Measurements from ENCODE around the gene SLC25A12.

DNA sequence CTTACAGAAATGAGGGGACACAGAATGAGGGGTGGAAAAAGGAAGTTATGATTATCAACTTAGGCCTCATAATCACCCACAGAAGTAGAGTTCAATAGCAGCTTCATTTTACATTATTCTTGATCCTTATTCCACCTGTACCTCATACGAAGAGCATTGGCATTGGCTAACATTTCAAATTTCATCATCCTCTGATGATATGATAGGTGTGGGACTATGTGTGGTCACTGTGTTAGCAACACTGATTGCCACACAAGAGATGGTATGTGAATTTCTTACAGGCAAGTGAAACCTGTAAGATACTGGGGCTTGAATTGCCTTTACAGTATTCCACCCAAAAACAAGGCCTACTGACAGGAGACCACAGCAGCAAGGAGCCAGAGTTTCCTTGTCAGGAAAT lies 14.2 kb upstream of the SLC25A12 start:
- TF ChIP-seq GATA2 (IDR thresholded peaks at IDR 0.05; ENCODE audit: low read depth, low read length), result no peak
- no peak for TF ChIP-seq GATA3 (IDR thresholded peaks at IDR 0.05; ENCODE audit: low read depth, low read length)
